Body of pancreas (tissue), 4 donors: ENCODE results near the gene CDC25B.

ENCODE experiments used
- CTCF ChIP-seq, 7 experiments: fragments of 450-650 bp in 4 of 7; fragments of 200-600 bp in 3 of 7; sonication (generic) in 3 of 7; IDR thresholded peaks; one replicate each; pipeline ENCODE4 v1.5.1; 2016 to 2019; ENCODE audit warnings: antibody characterized with exemption in 7 of 7
- POLR2A ChIP-seq, 3 donors: fragments of 450-650 bp; IDR thresholded peaks; one replicate each; pipeline ENCODE4 v1.6.1; 2016; ENCODE audit warnings: antibody characterized with exemption in 3 of 3, mild to moderate bottlenecking in 2 of 3

- TF ChIP-seq CTCF (IDR thresholded peaks at IDR 0.05) (no peak), POLR2A (IDR thresholded peaks at IDR 0.05) (no peak)
Observed at GRCh38 chr20:3764659-3765058, 31.5 kb upstream of the CDC25B start.
